ENCODE data around the gene GPR17. TPM values are rescaled to one million over a fixed set of nuclear protein-coding genes. Genes with fewer than 3 reads are reported as not detected.

GPR17 gene
- total RNA-seq, 2 donors from 2014 or later, result not detected

GRCh38 chr2:127665267-127665893, 19.4 kb downstream of the GPR17 start:
- no peaks in the 10 kb centered on the region for H3K36me3 Mint-ChIP-seq

GRCh38 chr2:127669056-127669455, 23.1 kb downstream of the GPR17 start:
- Mint-ChIP-seq H3K36me3 (no peaks in the 10 kb centered on the region), H3K9me3 (no peaks in the 10 kb centered on the region), H3K27ac (no peak overlapping the region)
- DNase-seq (ENCODE audit: low spot score in 2 of 2) (no peak), ATAC-seq (no peak)

More at GRCh38 chr2:127665267-127665893, 19.4 kb downstream of the GPR17 start:
- no peak overlapping the region for H3K27ac Mint-ChIP-seq
- H3K9me3 Mint-ChIP-seq, result no peaks in the 10 kb centered on the region
- DNase-seq (ENCODE audit: low spot score in 2 of 2) (peak in 1 of 2 donors; percentile 18), ATAC-seq (no peak)

- no peak for DNase-seq (ENCODE audit: low spot score in 2 of 2)
- no peak overlapping the region for H3K27ac Mint-ChIP-seq
- H3K9me3 Mint-ChIP-seq, result no peaks in the 10 kb centered on the region
- ATAC-seq, result no peak
- no peaks in the 10 kb centered on the region for H3K36me3 Mint-ChIP-seq
These were observed 24.4 kb downstream of the GPR17 start for GRCh38 chr2:127670055-127670956.

- no peaks in the 10 kb centered on the region for H3K9me3 Mint-ChIP-seq
- no peak for DNase-seq (ENCODE audit: low spot score in 2 of 2)
- H3K36me3 Mint-ChIP-seq, result no peaks in the 10 kb centered on the region
- ATAC-seq, result no peak
- no peak overlapping the region for H3K27ac Mint-ChIP-seq
These were observed 25.0 kb downstream of the GPR17 start for GRCh38 chr2:127670957-127671290.

GRCh38 chr2:127671557-127672302, 25.8 kb downstream of the GPR17 start:
- DNase-seq (ENCODE audit: low spot score in 2 of 2), result no peak
- H3K27ac Mint-ChIP-seq, result no peak overlapping the region
- no peak for ATAC-seq
- H3K9me3 Mint-ChIP-seq, result no peaks in the 10 kb centered on the region
- H3K36me3 Mint-ChIP-seq, result no peaks in the 10 kb centered on the region

GRCh38 chr2:127672341-127673224, 26.6 kb downstream of the GPR17 start:
- ATAC-seq, result no peak

GRCh38 chr2:127673291-127674069, 27.5 kb downstream of the GPR17 start:
- no peaks in the 10 kb centered on the region for H3K36me3 Mint-ChIP-seq
- H3K9me3 Mint-ChIP-seq, result no peaks in the 10 kb centered on the region
- ATAC-seq (no peak), DNase-seq (ENCODE audit: low spot score in 2 of 2) (no peak)
- H3K27ac Mint-ChIP-seq, result no peak overlapping the region

More at GRCh38 chr2:127672341-127673224, 26.6 kb downstream of the GPR17 start:
- no peaks in the 10 kb centered on the region for H3K9me3 Mint-ChIP-seq
- H3K27ac Mint-ChIP-seq, result no peak overlapping the region
- no peak for DNase-seq (ENCODE audit: low spot score in 2 of 2)
- H3K36me3 Mint-ChIP-seq, result no peaks in the 10 kb centered on the region

GRCh38 chr2:127674241-127675209, 28.6 kb downstream of the GPR17 start:
- no peaks in the 10 kb centered on the region for H3K36me3 Mint-ChIP-seq
- DNase-seq (ENCODE audit: low spot score in 2 of 2) (peak; percentile 31 to 39), ATAC-seq (peak; percentile 53 to 54)
- H3K9me3 Mint-ChIP-seq, result no peaks in the 10 kb centered on the region
- no peak overlapping the region for H3K27ac Mint-ChIP-seq

- Mint-ChIP-seq H3K9me3 (no peaks in the 10 kb centered on the region), H3K36me3 (no peaks in the 10 kb centered on the region), H3K27ac (no peak within 1 kb of the TSS)
- ATAC-seq (no peak), DNase-seq (ENCODE audit: low spot score in 2 of 2) (no peak)
These were observed 29.6 kb downstream of the GPR17 start, which contains the start of gene LIMS2 for GRCh38 chr2:127675331-127676261. LIMS2 (minus strand) TSS chr2:127675530; CDS start chr2:127675024, 506 bp downstream.

- DNase-seq (ENCODE audit: low spot score in 2 of 2) (no peak), ATAC-seq (no peak)
- no peaks in the 10 kb centered on the region for H3K9me3 Mint-ChIP-seq
- no peaks in the 10 kb centered on the region for H3K36me3 Mint-ChIP-seq
- no peak overlapping the region for H3K27ac Mint-ChIP-seq
These were observed 31.0 kb downstream of the GPR17 start for GRCh38 chr2:127676906-127677305.

GRCh38 chr2:127678531-127678930, 32.6 kb downstream of the GPR17 start:
- H3K36me3 Mint-ChIP-seq, result no peaks in the 10 kb centered on the region
- ATAC-seq (no peak), DNase-seq (ENCODE audit: low spot score in 2 of 2) (no peak)
- no peaks in the 10 kb centered on the region for H3K9me3 Mint-ChIP-seq
- H3K27ac Mint-ChIP-seq, result no peak overlapping the region

- H3K36me3 Mint-ChIP-seq, result no peaks in the 10 kb centered on the region
- no peak for ATAC-seq
- H3K27ac Mint-ChIP-seq, result no peak overlapping the region
- no peaks in the 10 kb centered on the region for H3K9me3 Mint-ChIP-seq
- DNase-seq (ENCODE audit: low spot score in 2 of 2), result no peak
These were observed 33.0 kb downstream of the GPR17 start for GRCh38 chr2:127678991-127679390.

- Mint-ChIP-seq H3K9me3 (no peaks in the 10 kb centered on the region), H3K36me3 (no peaks in the 10 kb centered on the region), H3K27ac (no peak overlapping the region)
- no peak for DNase-seq (ENCODE audit: low spot score in 2 of 2)
- peak in 1 of 2 donors; percentile 16 for ATAC-seq
These were observed 33.9 kb downstream of the GPR17 start for GRCh38 chr2:127679680-127680361.

All from activated naive CD4-positive, alpha-beta T cell treated with anti-CD3 and anti-CD28 coated beads, Interleukin-2, amount 50 U/mL, for 72 hours (primary cell).